ENCODE data around the gene MIER1. TPM values are rescaled to one million over a fixed set of nuclear protein-coding genes. Genes with fewer than 3 reads are reported as not detected.

MIER1 gene
- total RNA-seq, 1 donor from 2014 or later, result 32.5 TPM

DNA sequence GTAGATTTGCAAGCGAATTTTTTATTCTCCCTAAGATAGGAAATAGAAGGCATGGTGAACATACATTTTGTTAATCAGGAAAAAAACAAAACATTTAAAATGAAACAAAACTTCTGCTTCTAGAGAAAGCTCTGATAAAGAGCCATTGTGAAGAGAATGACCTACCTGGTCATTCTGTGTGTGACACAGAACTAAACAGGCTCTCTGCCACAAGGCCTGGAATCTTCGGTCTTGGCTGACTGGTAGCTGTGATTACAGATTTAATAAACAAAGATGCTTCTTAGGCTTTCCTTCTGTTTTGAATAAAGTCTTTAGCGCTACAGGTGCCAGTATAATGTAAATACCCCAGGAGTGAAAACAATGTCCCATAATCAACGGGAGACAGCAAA, 107.1 kb downstream of the MIER1 start:
- TF ChIP-seq, protein P1, sequence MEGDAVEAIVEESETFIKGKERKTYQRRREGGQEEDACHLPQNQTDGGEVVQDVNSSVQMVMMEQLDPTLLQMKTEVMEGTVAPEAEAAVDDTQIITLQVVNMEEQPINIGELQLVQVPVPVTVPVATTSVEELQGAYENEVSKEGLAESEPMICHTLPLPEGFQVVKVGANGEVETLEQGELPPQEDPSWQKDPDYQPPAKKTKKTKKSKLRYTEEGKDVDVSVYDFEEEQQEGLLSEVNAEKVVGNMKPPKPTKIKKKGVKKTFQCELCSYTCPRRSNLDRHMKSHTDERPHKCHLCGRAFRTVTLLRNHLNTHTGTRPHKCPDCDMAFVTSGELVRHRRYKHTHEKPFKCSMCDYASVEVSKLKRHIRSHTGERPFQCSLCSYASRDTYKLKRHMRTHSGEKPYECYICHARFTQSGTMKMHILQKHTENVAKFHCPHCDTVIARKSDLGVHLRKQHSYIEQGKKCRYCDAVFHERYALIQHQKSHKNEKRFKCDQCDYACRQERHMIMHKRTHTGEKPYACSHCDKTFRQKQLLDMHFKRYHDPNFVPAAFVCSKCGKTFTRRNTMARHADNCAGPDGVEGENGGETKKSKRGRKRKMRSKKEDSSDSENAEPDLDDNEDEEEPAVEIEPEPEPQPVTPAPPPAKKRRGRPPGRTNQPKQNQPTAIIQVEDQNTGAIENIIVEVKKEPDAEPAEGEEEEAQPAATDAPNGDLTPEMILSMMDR (IDR thresholded peaks at IDR 0.05; ENCODE audit: unreplicated experiment), result no peak
- peaks cover 30% of the 10 kb centered on the region for H3K36me3 Mint-ChIP-seq (ENCODE audit: insufficient read depth)
- peaks cover 26% of the 10 kb centered on the region for H3K9me3 Mint-ChIP-seq (ENCODE audit: low read depth)
- no peaks in the 10 kb centered on the region for H3K27me3 Mint-ChIP-seq
- no peak for DNase-seq (ENCODE audit: low spot score, unreplicated experiment)
- no peaks in the 10 kb centered on the region for H3K4me1 Mint-ChIP-seq (ENCODE audit: low read depth)
- no peak overlapping the region for H3K27ac Mint-ChIP-seq
- H3K4me3 Mint-ChIP-seq (ENCODE audit: low read depth), result no peak overlapping the region

Other genes starting within 250 kb of the MIER1 start
- 0.60 TPM in 1 of 2 replicates, not detected in the other for gene DYNLT5, start 172.5 kb upstream of the MIER1 start, total RNA-seq
- not detected in 2 replicates for gene INSL5, start 123.7 kb upstream of the MIER1 start, total RNA-seq
- 11.7 and 14.3 TPM in 2 replicates for gene DNAI4, start 134 bp upstream of the MIER1 start, total RNA-seq
- 11.9 and 12.2 TPM in 2 replicates for gene SLC35D1, start 129.2 kb downstream of the MIER1 start, total RNA-seq
- 0.31 TPM in 1 of 2 replicates, not detected in the other for gene C1orf141, start 210.0 kb downstream of the MIER1 start, total RNA-seq
- not detected in 2 replicates for gene IL23R, start 241.5 kb downstream of the MIER1 start, total RNA-seq